Nephron progenitor cell (in vitro differentiated cells): ENCODE results near the gene RAMP1.
A peak's percentile ranks its signal among the peaks of the same experiment; 100 is the strongest.
"Not testable (repeated sequence)": the region's sequence is repeated elsewhere in the genome, so short reads cannot be mapped to it uniquely, and the experiment has no call there.

Experiments used
- DNase-seq: peaks from one replicate; pipeline ENCODE4 v3.0.0; 2021
- H3K27ac Mint-ChIP-seq: 2 replicates; pipeline ENCODE4 v1.8.0; 2021; ENCODE audit warnings: mild to moderate bottlenecking, moderate library complexity, mixed read lengths
- H3K27me3 Mint-ChIP-seq: 2 replicates; pipeline ENCODE4 v1.8.0; 2021; ENCODE audit warnings: mild to moderate bottlenecking, low read depth, mixed read lengths; ENCODE audit not compliant: poor library complexity
- H3K36me3 Mint-ChIP-seq: 2 replicates; pipeline ENCODE4 v1.8.0; 2021; ENCODE audit warnings: low read depth, mixed read lengths
- H3K4me1 Mint-ChIP-seq: 2 replicates; pipeline ENCODE4 v1.8.0; 2021; ENCODE audit warnings: mixed read lengths
- H3K4me3 Mint-ChIP-seq: 2 replicates; pipeline ENCODE4 v1.8.0; 2021; ENCODE audit warnings: mild to moderate bottlenecking, moderate library complexity, mixed read lengths
- H3K9me3 Mint-ChIP-seq: 2 replicates; pipeline ENCODE4 v1.8.0; 2021; ENCODE audit warnings: mild to moderate bottlenecking, moderate library complexity, mixed read lengths
- TF ChIP-seq, protein P1 (sequence below): fragments of 200-600 bp; sonication (generic); IDR thresholded peaks from 2 replicates; pipeline ENCODE4 v1.5.0; 2021; ENCODE audit warnings: antibody characterized with exemption

The RAMP1 gene

DNA sequence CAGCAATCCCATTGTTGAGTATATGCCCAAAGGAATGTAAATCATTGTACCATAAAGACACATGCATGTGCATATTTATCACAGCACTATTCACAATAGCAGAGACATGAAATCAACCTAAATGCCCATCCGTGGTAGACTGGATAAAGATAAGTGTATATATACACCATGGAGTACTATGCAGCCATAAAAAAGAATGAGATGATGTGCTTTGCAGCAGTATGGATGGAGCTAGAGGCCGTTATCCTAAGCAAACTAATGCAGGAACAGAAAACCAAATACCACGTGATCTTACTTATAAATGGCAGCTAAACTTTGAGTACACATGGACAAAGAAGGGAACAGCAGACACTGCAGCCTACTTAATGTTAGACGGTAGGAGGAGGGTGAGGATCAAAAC, 18.4 kb upstream of the RAMP1 start:
- H3K36me3 Mint-ChIP-seq: no peaks in the 10 kb centered on the region

DNA sequence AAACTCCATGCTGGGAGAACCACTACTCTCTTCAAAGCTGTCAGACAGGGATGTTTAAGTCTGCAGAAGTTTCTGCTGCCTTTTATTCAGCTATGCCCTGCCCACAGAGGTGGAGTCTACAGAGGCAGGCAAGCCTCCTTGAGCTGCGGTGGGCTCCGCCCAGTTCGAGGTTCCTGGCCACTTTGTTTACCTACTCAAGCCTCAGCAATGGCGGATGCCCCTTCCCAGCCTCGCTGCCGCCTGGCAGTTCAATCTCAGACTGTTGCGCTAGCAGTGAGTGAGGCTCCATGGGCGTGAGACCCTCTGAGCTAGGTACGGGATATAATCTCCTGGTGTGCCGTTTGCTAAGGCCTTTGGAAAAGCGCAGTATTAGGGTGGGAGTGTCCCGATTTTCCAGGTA, 10.5 kb upstream of the RAMP1 start:
- peaks cover 55% of the 10 kb centered on the region for H3K9me3 Mint-ChIP-seq
- H3K4me3 Mint-ChIP-seq, H3K4me1 Mint-ChIP-seq, DNase-seq, H3K27me3 Mint-ChIP-seq, H3K27ac Mint-ChIP-seq, H3K36me3 Mint-ChIP-seq: not testable (repeated sequence)

More for the DNA sequence above, 18.4 kb upstream of the RAMP1 start:
- TF ChIP-seq, protein P1, sequence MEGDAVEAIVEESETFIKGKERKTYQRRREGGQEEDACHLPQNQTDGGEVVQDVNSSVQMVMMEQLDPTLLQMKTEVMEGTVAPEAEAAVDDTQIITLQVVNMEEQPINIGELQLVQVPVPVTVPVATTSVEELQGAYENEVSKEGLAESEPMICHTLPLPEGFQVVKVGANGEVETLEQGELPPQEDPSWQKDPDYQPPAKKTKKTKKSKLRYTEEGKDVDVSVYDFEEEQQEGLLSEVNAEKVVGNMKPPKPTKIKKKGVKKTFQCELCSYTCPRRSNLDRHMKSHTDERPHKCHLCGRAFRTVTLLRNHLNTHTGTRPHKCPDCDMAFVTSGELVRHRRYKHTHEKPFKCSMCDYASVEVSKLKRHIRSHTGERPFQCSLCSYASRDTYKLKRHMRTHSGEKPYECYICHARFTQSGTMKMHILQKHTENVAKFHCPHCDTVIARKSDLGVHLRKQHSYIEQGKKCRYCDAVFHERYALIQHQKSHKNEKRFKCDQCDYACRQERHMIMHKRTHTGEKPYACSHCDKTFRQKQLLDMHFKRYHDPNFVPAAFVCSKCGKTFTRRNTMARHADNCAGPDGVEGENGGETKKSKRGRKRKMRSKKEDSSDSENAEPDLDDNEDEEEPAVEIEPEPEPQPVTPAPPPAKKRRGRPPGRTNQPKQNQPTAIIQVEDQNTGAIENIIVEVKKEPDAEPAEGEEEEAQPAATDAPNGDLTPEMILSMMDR: no peak
- no peak overlapping the region for H3K4me3 Mint-ChIP-seq
- DNase-seq: no peak
- no peak overlapping the region for H3K27ac Mint-ChIP-seq
- H3K27me3 Mint-ChIP-seq: peaks cover 14% of the 10 kb centered on the region
- H3K9me3 Mint-ChIP-seq: peaks cover 28% of the 10 kb centered on the region
- H3K4me1 Mint-ChIP-seq: no peaks in the 10 kb centered on the region

DNA sequence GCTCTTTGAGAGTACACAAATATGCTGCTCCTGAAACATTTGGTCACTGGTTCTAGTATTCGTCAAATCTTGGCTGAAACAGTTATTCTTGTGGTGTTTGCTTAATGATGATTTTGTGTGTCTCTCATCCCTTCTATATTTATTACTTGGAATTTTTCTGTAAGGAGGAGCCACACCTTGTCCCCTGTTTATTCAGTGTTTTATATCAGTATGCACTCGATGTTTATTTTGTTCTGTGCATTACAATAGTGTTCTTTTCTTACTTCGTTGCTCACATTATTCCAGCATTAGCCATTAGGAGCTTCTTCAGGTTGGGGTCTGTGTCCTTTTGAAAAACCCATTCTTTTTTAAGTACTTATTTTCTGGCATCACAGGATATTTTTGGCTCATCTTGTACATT, 5.1 kb upstream of the RAMP1 start:
- Mint-ChIP-seq H3K9me3 (peaks cover 7% of the 10 kb centered on the region), H3K4me3 (no peak overlapping the region), H3K27ac (no peak overlapping the region), H3K4me1 (peaks cover 15% of the 10 kb centered on the region), H3K27me3 (peaks cover 18% of the 10 kb centered on the region), H3K36me3 (no peaks in the 10 kb centered on the region)
- DNase-seq: no peak
- TF ChIP-seq, protein P1: no peak

DNA sequence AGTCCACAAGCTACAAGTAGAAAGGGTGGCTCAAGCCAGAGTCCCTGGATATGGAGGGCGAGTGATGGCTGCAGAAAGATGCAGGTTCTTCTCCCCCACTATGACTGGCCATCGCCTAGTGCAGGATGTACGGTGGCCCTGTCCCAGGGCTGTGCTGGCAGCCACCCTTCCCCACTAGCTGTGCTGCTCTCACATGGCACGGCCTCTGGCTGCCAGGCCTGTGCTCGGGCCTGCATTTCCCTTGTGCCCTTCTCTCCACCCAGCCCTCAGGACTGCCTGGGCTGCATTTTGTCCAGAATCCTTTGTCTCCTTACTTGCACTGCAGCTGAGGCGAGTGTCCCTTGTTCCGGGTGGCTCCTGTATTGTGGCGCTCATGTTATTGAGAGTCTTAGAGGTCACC, 1.6 kb upstream of the RAMP1 start:
- Mint-ChIP-seq H3K4me1 (peaks cover 27% of the 10 kb centered on the region), H3K9me3 (no peaks in the 10 kb centered on the region), H3K27me3 (peaks cover 51% of the 10 kb centered on the region), H3K27ac (no peak overlapping the region), H3K4me3 (no peak overlapping the region), H3K36me3 (no peaks in the 10 kb centered on the region)
- no peak for DNase-seq
- TF ChIP-seq, protein P1: no peak

DNA sequence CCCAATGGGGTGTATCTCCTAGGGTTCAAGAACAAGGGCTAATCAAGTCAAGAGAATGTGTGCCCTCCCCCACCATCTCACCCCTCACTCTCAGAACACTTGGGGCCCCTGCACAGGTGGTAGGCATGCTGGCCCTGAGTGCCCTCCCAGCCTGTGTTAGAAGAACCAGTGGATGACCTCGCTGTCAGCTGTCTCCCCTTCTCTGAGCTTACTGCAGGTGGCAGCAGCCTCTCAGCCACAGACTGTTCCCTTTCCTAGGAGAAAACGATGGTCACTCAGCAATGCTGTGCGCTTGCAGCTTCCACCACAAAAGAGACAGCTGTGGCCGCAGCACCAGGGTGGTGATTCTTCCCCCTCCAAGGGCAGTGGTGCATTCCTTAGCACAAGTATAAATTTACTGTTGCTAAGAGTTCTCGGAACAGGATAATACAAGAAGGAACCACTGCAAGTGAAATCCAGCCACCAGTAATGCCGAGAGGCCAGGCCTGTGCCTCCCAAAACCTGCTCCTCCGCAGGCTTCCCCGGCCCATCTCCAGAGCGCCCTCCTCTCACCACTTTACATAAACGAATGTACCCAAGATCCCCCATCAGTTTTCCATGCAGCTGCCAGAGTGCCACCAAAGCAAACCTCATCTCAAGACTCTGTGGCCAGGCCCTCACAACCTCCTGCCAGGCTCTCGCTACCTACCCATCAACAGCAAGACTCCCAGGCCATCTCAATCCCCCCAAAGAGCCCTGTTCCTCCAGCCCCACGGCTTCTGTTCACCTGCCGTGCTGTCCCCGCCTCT, 935 bp upstream of the RAMP1 start:
- no peaks in the 10 kb centered on the region for H3K36me3 Mint-ChIP-seq
- TF ChIP-seq, protein P1: peak; percentile 56
- no peaks in the 10 kb centered on the region for H3K9me3 Mint-ChIP-seq
- H3K4me3 Mint-ChIP-seq: peak overlapping the region; percentile 83
- no peak overlapping the region for H3K27ac Mint-ChIP-seq
- H3K4me1 Mint-ChIP-seq: peaks cover 27% of the 10 kb centered on the region
- DNase-seq: peak; percentile 53
- H3K27me3 Mint-ChIP-seq: peaks cover 53% of the 10 kb centered on the region

DNA sequence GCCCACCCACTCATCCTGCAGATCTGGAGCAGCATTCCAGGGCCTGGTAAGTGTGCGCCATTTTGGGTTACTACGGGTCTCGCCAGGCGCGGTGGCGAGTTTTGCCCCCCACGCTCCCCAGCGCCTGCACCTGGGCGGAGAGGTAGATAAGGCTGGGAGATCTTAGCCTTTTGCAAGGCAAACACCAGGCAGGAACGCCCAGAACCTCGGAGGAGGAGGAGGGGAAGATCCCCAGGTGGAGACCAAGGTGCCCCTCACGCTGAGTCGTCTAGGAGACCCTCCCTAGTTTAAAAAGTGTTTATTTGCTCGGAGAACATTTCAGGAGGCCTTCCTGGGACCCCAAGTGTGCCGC, 365 bp upstream of the RAMP1 start:
- no peak for DNase-seq
- TF ChIP-seq, protein P1: no peak
- Mint-ChIP-seq H3K9me3 (no peaks in the 10 kb centered on the region), H3K36me3 (no peaks in the 10 kb centered on the region), H3K27ac (no peak overlapping the region), H3K27me3 (peaks cover 53% of the 10 kb centered on the region), H3K4me3 (peak overlapping the region; percentile 83), H3K4me1 (peaks cover 28% of the 10 kb centered on the region)
